NCI-H526 (cell line): ENCODE results near the gene IFNK.

ENCODE experiments used
- DNase-seq, 2 experiments: peaks; one replicate each; lab custom pipeline; 2025; lab: John Stamatoyannopoulos, UW

IFNK gene

DNA sequence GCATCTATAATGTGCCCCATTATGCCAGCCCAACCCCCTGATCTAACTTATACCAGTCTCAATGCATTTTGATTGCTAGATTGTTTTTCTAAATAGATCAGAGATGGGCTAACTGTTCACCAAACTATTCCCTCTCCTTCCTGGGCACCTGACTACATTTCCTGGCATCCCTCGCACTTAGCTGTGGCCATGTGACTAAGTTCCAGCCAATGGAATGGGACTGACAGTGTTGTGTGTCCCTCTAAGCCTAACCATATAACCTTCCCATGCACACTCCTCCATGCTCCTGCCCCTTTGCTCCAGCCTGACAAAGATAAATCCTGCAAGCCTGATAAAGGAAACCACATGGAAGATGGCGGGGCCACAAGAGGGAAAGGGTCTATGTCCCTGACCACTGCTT, 12.3 kb upstream of the IFNK start:
- DNase-seq: no peak

DNA sequence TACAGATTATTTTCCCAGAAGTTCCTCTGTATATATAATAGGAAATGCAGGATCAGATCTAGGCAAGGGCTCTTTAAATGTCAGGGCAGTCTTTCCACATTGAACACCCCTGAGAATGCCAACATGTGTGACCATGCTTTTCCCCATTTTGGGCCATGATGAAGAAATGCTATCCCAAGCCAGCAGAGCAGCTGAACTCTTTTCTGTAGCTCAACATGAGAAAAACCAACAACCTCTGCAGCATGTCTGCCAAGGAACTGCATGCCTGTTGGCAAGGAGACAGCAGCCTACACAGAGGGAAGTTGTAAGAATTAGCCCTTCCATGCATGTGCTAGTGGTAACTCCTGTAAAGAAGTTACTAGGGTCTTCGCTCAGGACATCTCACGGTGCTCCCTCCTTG, 9.5 kb upstream of the IFNK start:
- no peak for DNase-seq

DNA sequence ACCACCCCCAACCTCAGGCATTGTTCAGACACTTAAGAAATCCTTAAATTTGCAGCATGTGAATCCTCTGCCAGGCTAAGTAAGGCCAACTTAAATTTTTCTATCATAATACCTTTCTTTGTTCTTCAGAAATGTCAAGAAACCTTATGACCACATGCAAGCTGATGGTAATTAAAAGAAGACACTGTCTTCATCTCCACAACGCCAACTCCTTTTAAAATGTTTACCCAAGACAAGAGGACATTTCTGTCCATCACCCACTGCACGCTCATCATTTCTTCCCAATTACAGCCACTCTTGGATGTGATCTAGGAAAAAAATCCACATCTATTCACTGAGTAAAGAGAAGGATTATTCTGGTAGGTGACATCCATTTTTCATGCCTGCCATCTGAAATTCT, 6.1 kb upstream of the IFNK start:
- no peak for DNase-seq

DNA sequence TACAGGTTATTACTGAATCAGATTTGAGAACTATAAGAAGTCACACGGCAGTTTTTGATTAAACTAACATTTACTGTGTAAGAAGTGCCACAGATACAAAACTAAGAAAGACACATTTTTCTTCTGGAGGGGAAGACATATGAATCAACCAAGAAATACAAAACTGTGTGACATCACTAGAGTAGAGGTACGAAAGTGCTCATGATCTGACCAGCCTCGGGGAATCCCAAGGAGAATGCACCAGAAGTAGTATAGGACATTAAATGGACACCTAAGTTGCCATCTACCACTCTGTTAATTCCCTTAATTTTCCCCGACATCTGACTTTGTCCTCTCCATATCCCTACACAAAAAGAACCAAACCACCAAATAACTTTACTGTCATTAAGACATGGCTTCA, 5.3 kb upstream of the IFNK start:
- DNase-seq: no peak

DNA sequence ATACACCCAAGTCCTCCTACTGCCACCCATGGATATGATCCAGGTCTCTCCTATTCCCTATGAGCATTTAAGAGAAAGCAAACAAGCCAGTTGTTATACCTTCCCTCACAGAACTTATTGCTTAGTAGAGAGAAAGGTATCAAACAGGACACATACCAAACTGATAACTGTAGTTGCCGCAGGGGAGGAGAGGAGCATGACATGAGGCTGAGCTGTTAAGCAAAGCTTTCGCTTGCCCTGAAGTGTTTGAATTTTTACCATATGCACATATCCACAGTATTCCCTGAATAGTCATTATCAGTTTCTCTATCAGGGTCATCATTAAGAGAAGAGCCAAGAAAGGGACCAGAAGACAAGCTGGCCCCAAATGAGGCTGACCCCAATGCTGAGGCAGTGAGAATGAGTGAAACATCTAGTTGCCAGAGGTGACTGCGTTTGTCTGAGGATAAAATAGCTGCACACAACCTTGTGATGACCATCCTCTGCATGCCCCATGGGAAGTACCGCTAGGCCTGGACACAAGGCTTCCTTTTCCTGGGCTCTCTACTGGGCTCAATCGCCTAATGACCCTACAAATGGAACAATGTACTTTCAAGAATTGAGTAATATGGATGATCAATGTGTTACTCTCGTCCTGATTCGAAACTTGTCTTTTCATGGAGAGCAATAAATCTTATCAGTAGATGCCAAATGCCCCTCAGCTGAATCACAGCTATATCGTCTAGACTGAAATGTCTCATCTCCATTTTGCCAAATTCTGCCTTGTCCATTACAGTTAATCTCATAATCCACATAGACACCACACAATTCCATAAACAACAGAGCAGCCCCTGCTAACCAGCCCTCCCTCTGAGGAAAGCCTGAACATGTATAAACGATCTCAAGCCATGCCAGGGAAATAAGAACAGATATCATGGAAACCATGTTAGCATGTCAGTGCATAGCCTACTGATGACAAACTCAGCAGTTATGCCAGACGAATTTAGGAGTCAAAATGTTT, 4.3 kb upstream of the IFNK start:
- DNase-seq: no peak

DNA sequence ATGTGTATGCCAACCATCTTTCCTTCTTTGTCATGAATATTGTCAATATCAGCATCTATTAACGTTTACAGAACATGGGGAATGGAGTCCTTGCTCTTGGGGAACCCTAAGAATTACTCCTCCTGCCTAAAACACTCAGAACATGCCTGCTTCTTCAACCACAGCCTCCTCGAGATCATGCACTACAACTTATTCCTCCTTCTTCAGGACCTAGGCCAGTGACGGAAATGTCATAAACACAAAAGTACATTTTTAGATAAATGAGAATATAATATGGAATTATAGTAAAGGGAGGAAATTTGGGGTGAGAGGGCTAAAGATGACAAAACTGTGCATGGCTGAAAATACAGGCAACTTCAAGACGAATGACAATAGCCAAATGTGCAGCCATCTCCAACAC, 3.1 kb upstream of the IFNK start:
- no peak for DNase-seq

DNA sequence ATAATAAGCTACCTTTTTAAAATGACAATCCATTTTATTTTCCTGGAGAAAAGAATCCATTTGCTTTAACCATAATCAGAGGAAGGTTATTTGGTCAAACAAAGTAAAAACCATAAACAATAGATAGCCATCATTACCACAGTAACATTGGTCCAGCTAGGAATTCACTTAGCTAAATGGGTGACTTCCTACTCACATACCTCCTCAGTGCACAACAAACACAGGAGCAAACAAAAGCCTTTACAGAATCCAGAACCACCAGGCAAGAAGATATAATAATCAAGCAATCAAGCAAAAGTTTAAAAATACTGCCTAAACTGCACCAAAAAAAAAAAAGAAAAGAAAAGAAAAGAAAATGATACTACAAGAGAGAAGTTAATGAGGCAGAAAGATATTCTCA, 949 bp upstream of the IFNK start:
- DNase-seq: no peak

DNA sequence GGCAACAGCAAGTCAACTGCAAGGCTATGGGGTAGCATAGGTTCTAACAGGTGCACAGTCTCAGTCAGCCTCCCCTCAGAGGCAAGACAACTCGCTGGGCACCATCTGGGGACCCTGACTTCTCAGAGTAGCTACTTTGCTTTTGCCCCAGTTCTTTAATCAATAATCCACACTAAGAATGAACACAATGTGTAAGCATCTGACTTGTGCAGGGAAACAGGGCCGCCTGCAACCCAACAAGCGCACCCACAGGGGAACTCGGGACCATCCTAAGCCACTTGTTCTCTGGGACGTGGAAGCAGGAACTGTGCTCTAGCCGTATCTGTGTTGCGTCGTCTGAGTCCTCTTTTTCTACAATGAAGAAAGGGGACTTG, 3.6 kb downstream of the IFNK start:
- DNase-seq: no peak

DNA sequence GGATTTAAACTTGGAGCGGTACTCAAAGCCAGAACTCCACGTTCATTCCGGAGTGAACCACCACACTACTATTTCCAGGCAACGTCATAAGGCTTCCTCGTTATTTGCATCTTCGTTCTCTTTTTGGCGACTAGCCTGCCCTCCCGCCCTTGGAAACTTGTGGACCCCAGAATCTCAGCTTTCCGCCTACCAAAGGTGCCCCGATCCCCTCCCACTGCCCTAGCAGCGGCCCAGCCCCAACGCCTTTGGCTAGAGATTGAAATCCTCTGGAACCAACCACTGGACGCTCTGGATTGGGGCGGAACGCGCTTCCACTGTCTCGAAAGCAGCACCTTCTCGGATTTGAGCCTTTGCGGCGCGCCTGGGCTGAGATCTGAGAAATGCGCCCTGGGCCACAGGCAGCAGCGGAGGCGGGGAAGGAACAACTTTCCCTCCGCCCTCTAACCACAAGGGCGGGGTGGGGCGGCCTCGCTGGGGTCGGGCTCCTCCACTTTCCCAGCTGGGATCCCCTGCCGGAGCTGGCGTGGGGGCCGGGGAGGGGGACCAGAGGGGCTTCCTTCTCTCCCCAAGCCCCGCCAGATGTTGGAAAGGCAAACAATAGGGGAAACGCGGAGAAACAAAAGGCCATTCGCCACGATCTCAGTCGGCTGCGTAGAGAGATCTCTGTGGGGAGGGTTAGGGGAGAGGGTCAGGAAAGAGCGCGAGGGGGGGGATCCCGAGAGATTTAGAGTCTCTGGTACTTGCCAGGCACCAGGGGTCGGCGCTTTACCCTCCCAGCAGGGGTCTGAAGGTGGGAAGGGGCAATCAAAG, 4.2 kb downstream of the IFNK start:
- peak in 1 of 2 experiments; percentile 47 for DNase-seq

DNA sequence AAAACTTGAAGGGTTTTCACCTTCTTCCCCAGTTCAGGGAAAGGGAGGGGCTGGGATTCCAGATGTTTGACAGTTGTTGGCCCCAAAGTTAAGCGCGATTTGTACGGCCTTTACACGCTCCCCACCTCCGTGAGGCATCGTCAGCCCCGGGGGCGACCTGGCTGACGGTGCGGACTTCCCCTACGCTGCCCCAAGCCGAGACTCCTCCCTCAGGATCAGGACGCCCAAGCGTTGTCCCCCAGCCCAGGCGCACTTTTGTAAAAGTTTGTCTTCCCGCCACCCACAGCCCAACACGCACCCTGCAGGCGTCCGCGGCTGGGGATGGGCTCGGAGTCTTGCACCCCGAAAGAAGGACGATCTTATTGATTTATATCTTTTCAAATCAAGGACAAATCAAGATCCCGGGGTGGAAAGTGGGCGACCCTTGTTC, 4.8 kb downstream of the IFNK start:
- DNase-seq: peak in 1 of 2 experiments; percentile 48

DNA sequence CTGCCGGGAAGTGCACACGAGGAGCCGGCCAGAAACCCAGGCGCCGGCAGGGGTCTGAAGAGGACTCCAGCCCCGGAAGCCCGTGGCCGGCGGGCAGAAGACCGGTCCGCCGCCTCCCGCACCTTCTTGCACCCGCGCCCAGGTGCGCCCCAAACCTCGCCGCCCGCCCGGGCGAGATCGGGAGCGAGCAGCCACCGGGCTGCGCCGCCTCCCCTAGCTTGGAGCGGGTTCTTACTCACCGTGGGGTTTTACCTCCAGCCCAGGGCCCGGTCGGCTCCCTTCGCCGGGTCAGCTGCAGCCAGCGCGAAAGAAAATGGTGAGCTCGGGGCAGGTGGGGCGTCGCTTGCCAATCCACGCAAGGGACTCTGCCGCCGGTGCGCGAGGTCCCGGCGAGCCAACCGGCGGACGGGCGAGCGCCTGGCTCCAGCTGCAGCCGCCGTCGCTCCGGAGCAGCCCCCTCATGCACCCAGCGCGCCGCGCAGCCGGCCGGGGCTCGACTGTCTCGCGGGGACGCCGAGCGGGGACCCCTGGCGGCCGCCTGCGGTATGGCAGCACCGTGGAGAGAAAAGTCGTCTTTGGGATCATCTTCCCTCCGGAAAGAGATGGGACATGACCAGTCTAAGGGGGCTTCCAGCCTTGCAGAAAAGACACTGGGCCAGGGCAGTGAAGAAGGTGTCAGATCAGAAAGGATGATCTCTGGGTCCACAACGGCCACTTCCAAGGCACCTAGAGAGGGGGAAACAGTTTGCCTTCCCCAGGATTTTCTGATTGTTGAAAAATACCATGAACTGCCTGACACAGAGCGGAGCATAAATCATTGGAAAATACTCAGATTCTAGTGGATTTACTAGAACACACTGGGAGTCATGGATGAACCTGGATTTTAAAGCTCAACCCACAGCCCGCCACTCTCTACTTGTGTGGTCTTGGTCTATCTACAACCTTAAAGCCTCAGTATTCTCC, 5.5 kb downstream of the IFNK start, which contains the start of gene MOB3B:
Gene MOB3B, minus strand, starts transcription at position 499 of the 963 bp plus-strand sequence. CDS start 74,264 bp downstream, outside the sequence.
- DNase-seq: peak; percentile 44 to 87

DNA sequence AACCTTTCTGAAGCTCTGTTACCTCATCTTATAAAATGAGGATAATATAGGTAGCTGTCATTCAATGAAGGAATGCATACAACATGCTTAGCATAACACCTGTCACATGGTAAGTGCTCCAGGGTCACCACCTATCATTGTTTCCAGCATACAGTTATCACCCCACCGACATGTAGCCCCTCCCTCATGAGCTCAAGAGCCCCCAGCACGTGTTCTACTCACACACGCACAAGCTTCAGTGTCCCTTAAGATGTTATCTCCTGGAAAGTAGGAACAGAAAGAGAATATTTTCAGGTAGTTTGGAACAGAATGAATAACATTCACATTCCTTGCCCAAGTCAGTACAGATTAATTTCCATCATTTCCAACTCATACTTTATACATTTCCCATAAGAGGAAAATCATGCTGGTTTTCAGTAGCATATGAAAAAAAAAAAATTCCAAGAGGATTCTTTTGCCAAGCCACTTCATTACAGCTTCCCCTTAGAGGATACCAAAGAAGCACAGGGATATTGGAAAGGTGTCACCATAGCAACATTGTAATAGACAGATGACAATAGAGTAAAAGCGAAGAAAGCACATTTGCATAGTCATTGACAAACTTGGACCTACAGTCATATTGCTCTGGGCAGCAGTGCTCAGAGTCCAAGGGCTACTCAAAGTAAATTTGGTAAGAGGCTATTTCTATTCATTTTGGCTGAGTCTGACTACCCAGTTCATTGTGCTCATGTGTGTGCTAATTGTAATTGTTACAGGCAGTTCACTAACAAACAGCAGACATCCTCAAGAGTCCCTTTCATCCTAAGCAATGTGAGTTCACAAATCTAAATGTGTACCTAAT, 7.0 kb downstream of the IFNK start:
- no peak for DNase-seq

DNA sequence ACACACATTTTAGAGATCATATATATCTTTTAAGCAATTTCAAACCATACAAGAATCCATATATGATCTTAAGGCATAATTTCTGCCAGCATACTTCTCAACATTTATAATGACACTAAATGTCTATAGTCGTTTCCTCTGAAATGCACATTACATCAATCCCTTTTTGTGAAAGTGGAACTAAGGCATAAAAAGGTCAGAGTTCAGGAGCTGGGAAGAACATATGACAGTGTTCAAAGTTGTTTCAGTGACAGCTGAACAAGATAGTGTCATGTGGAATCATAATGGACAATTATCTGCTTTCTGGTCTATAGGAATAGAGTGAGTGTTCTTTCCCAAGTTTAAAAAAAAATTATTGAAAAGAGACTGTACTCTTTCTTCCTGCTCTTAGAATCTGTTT, 8.0 kb downstream of the IFNK start:
- DNase-seq: no peak

DNA sequence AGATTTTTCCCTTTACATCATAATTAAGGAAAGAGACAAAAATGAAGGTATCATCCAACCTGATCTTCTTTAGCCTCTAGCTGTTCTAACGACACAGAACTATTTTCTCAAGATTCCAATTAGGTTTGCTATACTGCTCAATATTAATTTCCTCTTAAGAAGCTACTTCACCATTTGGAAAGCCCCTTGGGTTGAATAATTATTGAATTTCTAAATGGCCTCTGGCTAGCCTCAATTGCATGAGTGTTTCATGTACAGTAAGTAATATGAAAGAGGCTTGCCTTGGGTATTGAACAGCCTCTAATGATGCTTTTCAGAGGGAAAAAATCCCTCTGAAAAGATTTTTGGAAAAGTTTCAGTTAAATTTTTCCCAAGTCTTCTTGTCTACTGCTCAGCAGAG, 9.2 kb downstream of the IFNK start:
- no peak for DNase-seq

DNA sequence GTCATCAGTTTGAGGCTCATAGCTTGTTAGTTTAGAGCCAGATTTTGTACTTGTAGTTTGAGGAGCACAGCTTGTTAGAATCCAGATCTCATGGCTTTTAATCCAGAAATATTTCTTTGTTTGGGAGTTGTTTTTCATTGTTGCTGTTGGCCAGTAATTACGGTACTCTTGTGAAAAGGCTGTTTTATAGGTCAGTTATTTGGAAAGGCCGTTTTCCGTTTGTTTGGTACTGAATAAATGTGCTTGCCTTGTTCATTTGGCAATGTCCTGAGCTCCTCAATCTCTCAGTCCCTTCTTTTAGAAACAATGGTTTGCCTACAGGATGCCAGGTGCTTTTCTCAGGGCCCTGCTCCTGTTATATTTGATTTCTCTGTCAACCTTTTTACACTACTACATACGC, 10.0 kb downstream of the IFNK start:
- no peak for DNase-seq

DNA sequence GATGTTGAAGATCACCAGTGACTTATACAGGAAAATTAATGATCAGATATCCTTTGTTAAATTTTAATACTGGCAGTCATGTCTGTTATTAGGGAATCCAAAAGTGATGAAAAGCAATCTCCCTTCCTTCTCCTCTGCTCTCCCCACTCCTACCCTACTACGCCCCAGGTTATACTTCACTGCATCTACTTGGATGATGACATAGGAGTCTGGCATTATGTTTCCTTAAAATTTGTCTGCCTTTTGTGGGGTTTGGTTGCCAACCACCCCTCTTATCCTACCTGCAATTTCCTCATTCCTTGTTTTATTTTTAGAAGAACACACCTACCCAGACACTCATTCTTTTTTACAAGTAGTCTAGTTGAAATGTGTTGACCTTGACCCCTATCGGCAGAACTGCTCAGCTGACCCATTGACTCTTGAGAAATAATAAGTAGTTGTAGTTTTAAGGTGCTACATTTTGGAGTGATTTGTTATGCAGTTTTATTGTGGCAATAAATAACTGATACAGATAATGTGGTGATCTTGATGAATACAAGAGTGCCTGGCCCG, 10.6 kb downstream of the IFNK start:
- no peak for DNase-seq

DNA sequence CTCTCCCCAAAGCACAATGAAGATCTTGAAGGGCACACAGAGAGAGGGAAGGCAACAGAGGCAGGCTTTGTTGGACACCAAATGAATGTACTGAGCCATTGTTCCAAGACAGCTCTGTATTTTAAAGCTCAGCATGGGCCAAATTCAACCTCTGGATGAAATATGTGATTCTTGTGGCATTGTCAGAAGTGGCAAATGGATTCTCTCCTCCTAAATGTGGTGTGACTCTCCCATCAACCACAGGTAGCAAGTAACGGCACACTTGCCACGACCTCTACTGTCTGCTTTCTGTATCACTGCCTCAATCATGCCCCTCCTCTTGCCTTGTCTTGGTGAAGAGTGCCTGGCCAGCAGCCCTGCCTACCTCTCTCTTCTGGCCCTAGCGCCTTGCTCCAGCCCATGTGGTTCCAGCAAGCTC, 11.6 kb downstream of the IFNK start:
- DNase-seq: no peak

DNA sequence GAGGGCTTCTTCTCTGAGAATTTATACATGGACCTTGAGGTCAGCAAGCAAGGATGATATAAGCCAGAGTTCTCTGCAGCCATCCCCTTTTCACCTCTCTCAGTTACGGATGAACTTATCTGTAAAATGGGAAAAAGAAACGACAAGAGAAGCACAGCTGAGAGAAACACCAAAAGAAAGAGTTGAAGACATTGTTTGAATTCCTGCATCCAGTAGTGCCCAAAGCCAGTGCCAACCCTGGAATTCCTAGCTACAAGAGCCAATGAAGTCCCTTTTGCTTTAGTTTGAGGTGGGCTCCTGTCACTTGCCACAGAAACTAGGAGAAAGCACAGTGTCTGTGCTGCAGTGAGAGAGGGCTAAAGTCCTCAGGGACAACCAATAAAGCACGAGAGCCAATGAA, 12.1 kb downstream of the IFNK start:
- no peak for DNase-seq

DNA sequence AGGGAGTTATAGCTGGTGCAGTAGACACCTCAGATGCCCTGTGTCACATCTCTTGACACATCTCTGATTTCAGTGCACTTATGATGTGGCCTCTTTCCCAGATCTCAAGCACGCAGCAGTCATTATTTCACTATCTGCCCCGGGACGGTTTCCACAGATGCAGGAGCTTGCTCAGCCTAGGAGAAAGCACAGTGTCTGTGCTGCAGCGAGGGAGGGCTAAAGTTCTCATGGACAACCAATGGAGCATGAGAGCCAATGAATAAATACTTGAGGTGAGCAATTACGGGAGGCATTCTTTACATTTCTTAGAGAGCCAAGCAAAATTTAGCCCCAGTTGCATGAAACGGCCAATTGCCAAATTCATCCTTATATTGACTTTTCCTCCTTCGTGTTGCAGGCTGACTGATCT, 12.9 kb downstream of the IFNK start:
- no peak for DNase-seq

DNA sequence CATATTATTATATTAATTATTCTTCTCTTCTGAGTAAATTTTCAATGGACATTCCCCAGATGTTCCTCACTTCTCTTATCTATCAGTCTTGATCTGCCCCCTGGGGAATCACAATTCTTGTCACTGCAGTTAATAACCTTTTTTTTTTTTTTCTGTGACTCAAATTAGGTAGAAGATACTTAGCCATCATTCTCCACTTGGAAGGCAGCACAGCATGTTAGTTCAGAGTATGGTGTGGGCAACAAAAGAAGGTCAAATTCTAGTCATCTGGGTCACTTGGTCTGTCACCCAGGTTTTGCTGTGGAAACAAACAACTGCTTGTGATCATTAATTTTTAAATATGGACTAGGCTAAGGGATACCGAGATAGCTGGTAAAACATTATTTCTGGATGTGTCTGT, 13.7 kb downstream of the IFNK start:
- DNase-seq: no peak
